ENCODE results near the gene PSMC1.

DNA sequence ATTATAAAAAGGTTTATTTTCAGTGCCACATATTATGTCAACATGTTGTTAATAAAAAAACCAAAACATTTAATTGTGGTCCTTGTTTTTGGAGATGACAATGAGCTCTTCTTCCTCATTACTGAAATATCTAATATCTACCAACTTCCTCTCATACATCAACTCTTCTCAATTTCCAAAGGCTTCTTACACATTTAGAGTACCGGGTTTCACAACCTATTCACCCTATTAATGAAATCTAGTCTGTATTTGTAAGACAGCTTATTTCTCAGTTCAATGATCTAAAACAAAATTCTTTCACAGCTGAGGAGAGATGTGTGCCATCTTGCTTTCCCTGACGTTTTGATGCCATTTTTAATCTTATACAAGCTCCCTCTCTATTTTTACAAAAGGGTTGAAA, 60.9 kb downstream of the PSMC1 start:
- TF ChIP-seq, protein P1, sequence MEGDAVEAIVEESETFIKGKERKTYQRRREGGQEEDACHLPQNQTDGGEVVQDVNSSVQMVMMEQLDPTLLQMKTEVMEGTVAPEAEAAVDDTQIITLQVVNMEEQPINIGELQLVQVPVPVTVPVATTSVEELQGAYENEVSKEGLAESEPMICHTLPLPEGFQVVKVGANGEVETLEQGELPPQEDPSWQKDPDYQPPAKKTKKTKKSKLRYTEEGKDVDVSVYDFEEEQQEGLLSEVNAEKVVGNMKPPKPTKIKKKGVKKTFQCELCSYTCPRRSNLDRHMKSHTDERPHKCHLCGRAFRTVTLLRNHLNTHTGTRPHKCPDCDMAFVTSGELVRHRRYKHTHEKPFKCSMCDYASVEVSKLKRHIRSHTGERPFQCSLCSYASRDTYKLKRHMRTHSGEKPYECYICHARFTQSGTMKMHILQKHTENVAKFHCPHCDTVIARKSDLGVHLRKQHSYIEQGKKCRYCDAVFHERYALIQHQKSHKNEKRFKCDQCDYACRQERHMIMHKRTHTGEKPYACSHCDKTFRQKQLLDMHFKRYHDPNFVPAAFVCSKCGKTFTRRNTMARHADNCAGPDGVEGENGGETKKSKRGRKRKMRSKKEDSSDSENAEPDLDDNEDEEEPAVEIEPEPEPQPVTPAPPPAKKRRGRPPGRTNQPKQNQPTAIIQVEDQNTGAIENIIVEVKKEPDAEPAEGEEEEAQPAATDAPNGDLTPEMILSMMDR (IDR thresholded peaks at IDR 0.05; ENCODE audit: low read length): no peak
- no peak for TF ChIP-seq EZH2 (IDR thresholded peaks at IDR 0.05; ENCODE audit: borderline replicate concordance, low read length)

Measured in OCI-LY1 (cell line).